SK-N-SH (cell line): Measurements from ENCODE around the gene CCDC88C. TPM values are rescaled to one million over a fixed set of nuclear protein-coding genes. Genes with fewer than 3 reads are reported as not detected.

Experiments
- CTCF ChIA-PET: fragments of 300-600, 350-600 bp; formaldehyde crosslinking; extraction: SDS; loops from one replicate; lab custom pipeline; 2021; lab: Yijun Ruan, JAX
- POLR2A ChIA-PET: fragments of 350-600 bp; sonication (Branson Sonifier 250); formaldehyde crosslinking; extraction: SDS; loops from one replicate; lab custom pipeline; 2020; ENCODE audit warnings: antibody characterized with exemption, inconsistent platforms; lab: Yijun Ruan, JAX
- DNase-seq: peaks from one replicate; pipeline ENCODE4 v3.0.0; 2012
- H2AFZ ChIP-seq: fragments of 200-600 bp; sonication (generic); 2 replicates; pipeline ENCODE4 v1.8.1; 2016; ENCODE audit warnings: antibody characterized with exemption, mild to moderate bottlenecking, low read depth
- H3F3A ChIP-seq: fragments of 200-600 bp; sonication (generic); replicated peaks from 2 replicates; pipeline ENCODE3; 2016; ENCODE audit warnings: antibody characterized with exemption, mild to moderate bottlenecking; ENCODE audit not compliant: insufficient read depth
- H3K27ac ChIP-seq, 2 experiments: fragments of 200-500 bp in 1 of 2; fragments of 200-600 bp in 1 of 2; sonication (Bioruptor generic) in 1 of 2; sonication (generic), shearing (Covaris generic) in 1 of 2; 2 replicates each; pipeline versions ENCODE4 v1.5.1 to v1.6.1; 2014 to 2016; ENCODE audit warnings: low read depth in 2 of 2, inconsistent platforms in 1 of 2, low read length in 1 of 2, mild to moderate bottlenecking in 1 of 2, mixed read lengths in 1 of 2
- H3K27me3 ChIP-seq: fragments of 200-600 bp; sonication (generic), shearing (Covaris generic); 2 replicates; pipeline ENCODE4 v1.6.1; 2016; ENCODE audit warnings: mixed run types; ENCODE audit not compliant: insufficient read depth
- H3K36me3 ChIP-seq, 2 experiments: fragments of 200-500 bp in 1 of 2; fragments of 200-600 bp in 1 of 2; sonication (Bioruptor generic) in 1 of 2; sonication (generic) in 1 of 2; replicated peaks in 1 of 2; 2 replicates each; pipeline versions ENCODE3 to v1.5.1; 2014 to 2016; ENCODE audit warnings: low read length in 1 of 2, mild to moderate bottlenecking in 1 of 2; ENCODE audit not compliant: insufficient read depth in 2 of 2, control insufficient read depth in 1 of 2
- H3K4me1 ChIP-seq, 2 experiments: fragments of 200-500 bp in 1 of 2; fragments of 200-600 bp in 1 of 2; sonication (Bioruptor generic) in 1 of 2; sonication (generic), shearing (Covaris generic) in 1 of 2; 2 replicates each; pipeline versions ENCODE4 v1.5.1 to v1.6.1; 2014 to 2016; ENCODE audit warnings: low read depth in 1 of 2, low read length in 1 of 2, mixed run types in 1 of 2; ENCODE audit not compliant: insufficient read depth in 2 of 2, control insufficient read depth in 1 of 2
- H3K4me2 ChIP-seq: fragments of 200-600 bp; sonication (generic), shearing (Covaris generic); 2 replicates; pipeline ENCODE4 v1.6.1; 2017; ENCODE audit warnings: mixed run types
- H3K4me3 ChIP-seq, 2 experiments: fragments of 200-500 bp in 1 of 2; fragments of 200-600 bp in 1 of 2; sonication (Bioruptor generic) in 1 of 2; sonication (generic), shearing (Covaris generic) in 1 of 2; 2 replicates each; pipeline versions ENCODE4 v1.5.1 to v1.8.1; 2014 to 2016; ENCODE audit warnings: low read depth in 2 of 2, inconsistent platforms in 1 of 2, low read length in 1 of 2, mild to moderate bottlenecking in 1 of 2, mixed read lengths in 1 of 2, moderate library complexity in 1 of 2
- H3K79me2 ChIP-seq: fragments of 200-600 bp; sonication (generic); 2 replicates; pipeline ENCODE4 v1.8.1; 2017; ENCODE audit warnings: mild to moderate bottlenecking; ENCODE audit not compliant: insufficient read depth
- H3K9ac ChIP-seq: fragments of 200-600 bp; sonication (generic); 2 replicates; pipeline ENCODE4 v1.6.1; 2017; ENCODE audit warnings: mixed run types
- H3K9me2 ChIP-seq: fragments of 200-600 bp; sonication (generic); 2 replicates; pipeline ENCODE4 v1.6.1; 2017; ENCODE audit warnings: mixed run types
- H3K9me3 ChIP-seq: fragments of 200-600 bp; sonication (generic); 2 replicates; pipeline ENCODE4 v1.6.1; 2017; ENCODE audit warnings: mixed run types, mild to moderate bottlenecking, moderate library complexity
- H4K20me1 ChIP-seq: fragments of 200-600 bp; sonication (generic); 2 replicates; pipeline ENCODE4 v1.6.1; 2017; ENCODE audit warnings: mild to moderate bottlenecking, mixed run types; ENCODE audit not compliant: insufficient read depth
- NFIC ChIP-seq: IDR thresholded peaks from 2 replicates; pipeline ENCODE4 v1.4.0; 2012; ENCODE audit warnings: borderline replicate concordance
- POLR2AphosphoS5 ChIP-seq: IDR thresholded peaks from 2 replicates; pipeline ENCODE4 v1.6.1; 2012; ENCODE audit warnings: low read depth, low read length
- RXRA ChIP-seq: IDR thresholded peaks from 2 replicates; pipeline ENCODE4 v1.4.0; 2012; ENCODE audit warnings: low read depth, mild to moderate bottlenecking, borderline replicate concordance
- TEAD4 ChIP-seq: IDR thresholded peaks from 2 replicates; pipeline ENCODE4 v1.4.0; 2012; ENCODE audit warnings: mild to moderate bottlenecking, borderline replicate concordance; ENCODE audit not compliant: insufficient read depth
- WGBS: methylation state at CpG from one replicate; pipeline ENCODE4 v1.1.6; 2017; ENCODE audit warnings: low lambda C conversion rate; 5-methylcytosine and 5-hydroxymethylcytosine counted together
- polyA plus RNA-seq, 3 experiments: library from polyadenylated mRNA; depleted of rRNA; stranded (reverse); fragments of >200 nt; gene quantifications; 2 replicates each; pipeline ENCODE4 v1.2.3, GENCODE V29; 2012
- TF ChIP-seq, protein P1 (sequence below): fragments of 200-600 bp; sonication (generic); IDR thresholded peaks from 2 replicates; pipeline ENCODE4 v1.6.1; 2017; ENCODE audit warnings: antibody characterized with exemption, mild to moderate bottlenecking, moderate library complexity
- TF ChIP-seq, protein P2 (sequence below): IDR thresholded peaks from 2 replicates; pipeline ENCODE4 v1.4.0; 2012; ENCODE audit warnings: low read depth, borderline replicate concordance

Gene CCDC88C
- polyA plus RNA-seq, 1 of the 3 experiments (the other 2 are of a cell fraction) = 0.39 TPM

DNA sequence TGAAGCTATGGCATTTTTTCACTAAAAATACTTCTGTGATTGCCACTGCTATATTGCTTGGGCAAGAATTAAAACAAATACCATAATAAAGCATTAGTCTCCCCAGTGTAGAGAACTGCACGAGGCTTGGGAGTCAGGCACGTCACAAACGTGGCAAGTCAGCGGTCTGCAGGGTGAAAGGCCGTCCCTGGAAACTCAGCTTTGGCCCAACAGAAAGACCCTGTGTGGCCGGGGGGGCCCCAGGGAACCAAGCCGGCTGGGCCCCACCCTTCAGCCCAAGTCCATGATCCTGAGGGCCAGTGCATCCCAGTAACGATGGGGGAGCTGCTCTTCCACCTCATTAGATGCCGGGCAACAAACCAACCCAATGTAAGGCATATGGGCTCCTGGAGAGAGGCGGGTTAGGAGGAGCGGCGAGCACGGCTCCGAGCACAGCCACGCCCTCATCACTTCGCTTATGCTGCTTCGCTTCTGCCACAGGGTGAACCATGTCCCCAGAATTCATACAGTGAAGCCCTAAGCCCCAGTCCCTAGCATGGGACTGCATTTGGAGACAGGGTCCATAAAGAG is 122.3 kb downstream of the CCDC88C start:
- Histone ChIP-seq H3K9me2 (no peaks in the 10 kb centered on the region), H3K9me3 (no peaks in the 10 kb centered on the region), H3K27me3 (no peaks in the 10 kb centered on the region), H3K36me3 (no peaks in the 10 kb centered on the region), H3K27ac (no peak overlapping the region), H3K4me3 (no peak overlapping the region), H3F3A (no peaks in the 10 kb centered on the region), H3K4me1 (no peaks in the 10 kb centered on the region), H3K79me2 (no peaks in the 10 kb centered on the region), H2AFZ (no peak overlapping the region), H3K9ac (no peak overlapping the region), H4K20me1 (no peaks in the 10 kb centered on the region), H3K4me2 (no peak overlapping the region)
- 83% methylated on average over 10 of the region's 17 CpGs for WGBS
- TF ChIP-seq POLR2AphosphoS5 (no peak), NFIC (no peak), RXRA (no peak)
- TF ChIP-seq, protein P1, sequence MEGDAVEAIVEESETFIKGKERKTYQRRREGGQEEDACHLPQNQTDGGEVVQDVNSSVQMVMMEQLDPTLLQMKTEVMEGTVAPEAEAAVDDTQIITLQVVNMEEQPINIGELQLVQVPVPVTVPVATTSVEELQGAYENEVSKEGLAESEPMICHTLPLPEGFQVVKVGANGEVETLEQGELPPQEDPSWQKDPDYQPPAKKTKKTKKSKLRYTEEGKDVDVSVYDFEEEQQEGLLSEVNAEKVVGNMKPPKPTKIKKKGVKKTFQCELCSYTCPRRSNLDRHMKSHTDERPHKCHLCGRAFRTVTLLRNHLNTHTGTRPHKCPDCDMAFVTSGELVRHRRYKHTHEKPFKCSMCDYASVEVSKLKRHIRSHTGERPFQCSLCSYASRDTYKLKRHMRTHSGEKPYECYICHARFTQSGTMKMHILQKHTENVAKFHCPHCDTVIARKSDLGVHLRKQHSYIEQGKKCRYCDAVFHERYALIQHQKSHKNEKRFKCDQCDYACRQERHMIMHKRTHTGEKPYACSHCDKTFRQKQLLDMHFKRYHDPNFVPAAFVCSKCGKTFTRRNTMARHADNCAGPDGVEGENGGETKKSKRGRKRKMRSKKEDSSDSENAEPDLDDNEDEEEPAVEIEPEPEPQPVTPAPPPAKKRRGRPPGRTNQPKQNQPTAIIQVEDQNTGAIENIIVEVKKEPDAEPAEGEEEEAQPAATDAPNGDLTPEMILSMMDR = no peak
- CTCF ChIA-PET = interaction anchor here (2.9 to 18.4 kb wide), 2 partner anchors 9 to 120 kb away, joined by 16 to 391 read pairs; no protein-coding TSS in a partner anchor
- POLR2A ChIA-PET = no interaction called here
- no peak for DNase-seq

DNA sequence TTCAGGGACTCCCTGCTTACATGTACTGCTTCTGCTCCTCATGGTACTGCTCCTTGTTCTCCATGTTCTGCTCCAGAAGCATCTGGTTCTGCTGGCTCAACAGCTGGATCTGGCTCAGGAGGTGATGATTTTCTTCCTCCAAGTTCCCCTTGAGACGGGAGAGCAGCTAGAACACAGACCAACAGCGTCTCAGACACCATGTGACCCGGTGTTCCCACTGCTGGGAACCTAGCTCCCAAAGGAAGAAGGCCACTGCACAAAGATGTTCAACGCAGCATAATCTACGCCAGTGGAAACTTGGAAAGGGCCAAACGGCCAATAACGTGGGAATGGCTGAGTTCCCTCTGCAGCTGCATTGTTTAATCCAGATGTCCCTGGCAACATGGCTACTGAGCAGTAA is 123.5 kb downstream of the CCDC88C start:
- H3K27me3 ChIP-seq = no peaks in the 10 kb centered on the region
- TF ChIP-seq TEAD4 = no peak
- TF ChIP-seq, protein P2, sequence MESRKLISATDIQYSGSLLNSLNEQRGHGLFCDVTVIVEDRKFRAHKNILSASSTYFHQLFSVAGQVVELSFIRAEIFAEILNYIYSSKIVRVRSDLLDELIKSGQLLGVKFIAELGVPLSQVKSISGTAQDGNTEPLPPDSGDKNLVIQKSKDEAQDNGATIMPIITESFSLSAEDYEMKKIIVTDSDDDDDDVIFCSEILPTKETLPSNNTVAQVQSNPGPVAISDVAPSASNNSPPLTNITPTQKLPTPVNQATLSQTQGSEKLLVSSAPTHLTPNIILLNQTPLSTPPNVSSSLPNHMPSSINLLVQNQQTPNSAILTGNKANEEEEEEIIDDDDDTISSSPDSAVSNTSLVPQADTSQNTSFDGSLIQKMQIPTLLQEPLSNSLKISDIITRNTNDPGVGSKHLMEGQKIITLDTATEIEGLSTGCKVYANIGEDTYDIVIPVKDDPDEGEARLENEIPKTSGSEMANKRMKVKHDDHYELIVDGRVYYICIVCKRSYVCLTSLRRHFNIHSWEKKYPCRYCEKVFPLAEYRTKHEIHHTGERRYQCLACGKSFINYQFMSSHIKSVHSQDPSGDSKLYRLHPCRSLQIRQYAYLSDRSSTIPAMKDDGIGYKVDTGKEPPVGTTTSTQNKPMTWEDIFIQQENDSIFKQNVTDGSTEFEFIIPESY = no peak

More for the DNA sequence above, 123.5 kb downstream of the CCDC88C start:
- no peaks in the 10 kb centered on the region for H3K79me2 ChIP-seq
- no peaks in the 10 kb centered on the region for H3K36me3 ChIP-seq
- no peak overlapping the region for H2AFZ ChIP-seq
- DNase-seq = no peak
- POLR2A ChIA-PET = no interaction called here
- CTCF ChIA-PET = interaction anchor here (1.0 to 18.4 kb wide), 4 partner anchors 15 to 124 kb away, joined by 3 to 391 read pairs (median 4); partner anchors contain the start of gene CCDC88C
- H3K9me2 ChIP-seq = no peaks in the 10 kb centered on the region
- H3K4me3 ChIP-seq = no peak overlapping the region
- no peaks in the 10 kb centered on the region for H4K20me1 ChIP-seq
- H3F3A ChIP-seq = no peaks in the 10 kb centered on the region
- WGBS = 64% methylated on average over 7 of the region's 7 CpGs
- H3K4me1 ChIP-seq = no peaks in the 10 kb centered on the region
- no peak overlapping the region for H3K27ac ChIP-seq
- H3K9ac ChIP-seq = no peak overlapping the region
- H3K4me2 ChIP-seq = no peak overlapping the region
- H3K9me3 ChIP-seq = no peaks in the 10 kb centered on the region
